ENCODE measurements around the gene IRF9. TPM values are rescaled to one million over a fixed set of nuclear protein-coding genes. Genes with fewer than 3 reads are reported as not detected.

The IRF9 gene
- total RNA-seq, 1 experiment from 2014 or later, result 27.6 TPM

GRCh38 chr14:24145219-24145618, 15.8 kb upstream of the IRF9 start:
- H3K9ac ChIP-seq (ENCODE audit: extremely low read depth, insufficient read length, low read length), result peak overlapping the region; percentile 11
- no peak overlapping the region for H3K18ac ChIP-seq (ENCODE audit: insufficient read length, low read depth, low read length)
- H4K91ac ChIP-seq (ENCODE audit: insufficient read length, low read depth, low read length), result no peak overlapping the region
- no peak overlapping the region for H3K23ac ChIP-seq (ENCODE audit: insufficient read length, low read depth, low read length)
- H2BK5ac ChIP-seq (ENCODE audit: insufficient read length, low read length), result no peak overlapping the region
- H3K4me1 ChIP-seq (ENCODE audit: insufficient read depth, low read length), result no peaks in the 10 kb centered on the region
- no peak overlapping the region for H2BK12ac ChIP-seq (ENCODE audit: insufficient read length, low read depth, low read length)
- no peak overlapping the region for H2AFZ ChIP-seq (ENCODE audit: low read length)
- Mint-ChIP-seq H3K36me3 (ENCODE audit: insufficient read depth in 1 of 3, low read depth in 3 of 3) (peaks cover 3 to 45% (median 44%) of the 10 kb centered on the region in 3 experiments), H3K4me3 (peak overlapping the region in 1 of 2 experiments; percentile 99; a peak in 4 of 5 replicates), H3K9me3 (no peaks in the 10 kb centered on the region), H3K27ac (no peak overlapping the region), H3K4me1 (peaks cover 24% of the 10 kb centered on the region in 2 experiments), H3K27me3 (ENCODE audit: low read depth) (no peaks in the 10 kb centered on the region)
- no peaks in the 10 kb centered on the region for H3K9me3 ChIP-seq (ENCODE audit: control insufficient read depth, low read depth, low read length)
- no peak overlapping the region for H3T11ph ChIP-seq (ENCODE audit: low read length)
- no peak overlapping the region for H3K14ac ChIP-seq (ENCODE audit: insufficient read depth, low read length)
- peaks cover 8% of the 10 kb centered on the region; the same call in 1 of the 2 replicates for H3K79me2 ChIP-seq (ENCODE audit: insufficient read depth, low read length)
- no CpG with 5 or more reads among the region's 2 CpGs for WGBS (ENCODE audit: extremely low coverage, insufficient read length, low lambda C conversion rate)
- H2BK15ac ChIP-seq (ENCODE audit: low read depth, low read length), result no peak overlapping the region
- H3K79me1 ChIP-seq (ENCODE audit: insufficient read depth, low read depth, low read length, poor library complexity, severe bottlenecking), result peaks cover 4% of the 10 kb centered on the region
- H4K5ac ChIP-seq (ENCODE audit: insufficient read length, low read depth, low read length), result no peak overlapping the region
- no peak overlapping the region for H3K56ac ChIP-seq (ENCODE audit: insufficient read length, low read depth, low read length)
- no peak overlapping the region for H4K8ac ChIP-seq (replicated peaks; ENCODE audit: insufficient read length, low read depth, low read length)
- no peak overlapping the region for H2AK5ac ChIP-seq (ENCODE audit: insufficient read length, low read length)
- no peaks in the 10 kb centered on the region for H3K27me3 ChIP-seq (ENCODE audit: insufficient read depth, low read length)
- no peak for TF ChIP-seq CTCF (conservative IDR thresholded peaks at IDR 0.05)
- no peak overlapping the region for H3K4ac ChIP-seq (ENCODE audit: low read depth, low read length)
- H3K4me2 ChIP-seq (ENCODE audit: insufficient read depth, insufficient read length, low read length), result peak overlapping the region; percentile 83
- no peaks in the 10 kb centered on the region for H4K20me1 ChIP-seq (ENCODE audit: control insufficient read depth, insufficient read depth, insufficient read length)
- H2BK20ac ChIP-seq (ENCODE audit: low read depth, low read length, poor library complexity, severe bottlenecking), result no peak overlapping the region
- H3K23me2 ChIP-seq (ENCODE audit: insufficient read length, low read depth, low read length, poor library complexity, severe bottlenecking), result peaks cover 19% of the 10 kb centered on the region
- H2BK120ac ChIP-seq (ENCODE audit: low read depth, low read length, poor library complexity, severe bottlenecking), result no peak overlapping the region
- H3K27ac ChIP-seq (ENCODE audit: insufficient read length, low read depth, low read length), result no peak overlapping the region
- DNase-seq, result no peak

Data from H9 (cell line).